OCI-LY3 (cell line): ENCODE measurements around the gene EGLN1.
"Not testable (repeated sequence)": the region's sequence is repeated elsewhere in the genome, so short reads cannot be mapped to it uniquely, and the experiment has no call there.

Experiments used
- H2AFZ ChIP-seq: fragments of 200-600, 300-600 bp; shearing (Covaris generic); 2 replicates; pipeline ENCODE4 v1.6.0; 2014; ENCODE audit warnings: antibody characterized with exemption, low read depth, low read length
- H3K27ac ChIP-seq: fragments of 200-600, 300-600 bp; sonication (generic); 2 replicates; pipeline ENCODE4 v1.5.1; 2014; ENCODE audit warnings: mild to moderate bottlenecking, low read length, moderate library complexity, mixed read lengths
- H3K27me3 ChIP-seq: fragments of 200-600, 300-600 bp; sonication (generic); 2 replicates; pipeline ENCODE4 v1.6.1; 2014; ENCODE audit warnings: low read depth, low read length, mixed read lengths
- H3K36me3 ChIP-seq: fragments of 200-600, 300-600 bp; sonication (generic); replicated peaks from 2 replicates; pipeline ENCODE3; 2014; ENCODE audit warnings: low read depth, low read length, mixed read lengths
- H3K4me1 ChIP-seq: fragments of 300-600, 200-600 bp; sonication (generic); 2 replicates; pipeline ENCODE4 v1.6.1; 2014; ENCODE audit warnings: low read length, mixed read lengths
- H3K4me2 ChIP-seq: fragments of 200-600, 300-600 bp; sonication (generic); 2 replicates; pipeline ENCODE4 v1.6.1; 2014; ENCODE audit warnings: low read length, mixed read lengths
- H3K4me3 ChIP-seq: fragments of 300-600, 200-600 bp; sonication (generic); 2 replicates; pipeline ENCODE4 v1.5.1; 2014; ENCODE audit warnings: antibody characterized with exemption, mild to moderate bottlenecking, low read length, moderate library complexity
- H3K79me2 ChIP-seq: fragments of 300-600, 200-600 bp; shearing (Covaris generic); 2 replicates; pipeline ENCODE4 v1.6.1; 2014; ENCODE audit warnings: mild to moderate bottlenecking, low read length, mixed read lengths
- H3K9ac ChIP-seq: fragments of 300-600, 200-600 bp; shearing (Covaris generic); 2 replicates; pipeline ENCODE4 v1.6.0; 2014; ENCODE audit warnings: mild to moderate bottlenecking, low read length, moderate library complexity
- H3K9me3 ChIP-seq: fragments of 200-600, 300-600 bp; shearing (Covaris generic); 2 replicates; pipeline ENCODE4 v1.6.1; 2014; ENCODE audit warnings: low read length, mixed read lengths; ENCODE audit not compliant: insufficient read depth
- H4K20me1 ChIP-seq: fragments of 200-600, 300-600 bp; sonication (generic); 2 replicates; pipeline ENCODE4 v1.6.1; 2016; ENCODE audit warnings: low read length, mixed read lengths; ENCODE audit not compliant: insufficient read depth
- EZH2phosphoT487 ChIP-seq: fragments of 200-600 bp; shearing (Covaris generic); IDR thresholded peaks from 2 replicates; pipeline ENCODE4 v1.6.1; 2018; ENCODE audit warnings: antibody characterized with exemption, mixed run types, low read depth
- TF ChIP-seq, protein P1 (sequence below): fragments of 200-600, 300-600 bp; sonication (generic); IDR thresholded peaks from 2 replicates; pipeline ENCODE4 v1.5.1; 2014; ENCODE audit warnings: antibody characterized with exemption, low read length, low read depth

Gene EGLN1

GRCh38 chr1:231421971-231422797 lies at the start of gene EGLN1:
TSS of gene EGLN1 (minus strand) at chr1:231422287. CDS start at chr1:231421888, 399 bp downstream.
- TF ChIP-seq, protein P1, sequence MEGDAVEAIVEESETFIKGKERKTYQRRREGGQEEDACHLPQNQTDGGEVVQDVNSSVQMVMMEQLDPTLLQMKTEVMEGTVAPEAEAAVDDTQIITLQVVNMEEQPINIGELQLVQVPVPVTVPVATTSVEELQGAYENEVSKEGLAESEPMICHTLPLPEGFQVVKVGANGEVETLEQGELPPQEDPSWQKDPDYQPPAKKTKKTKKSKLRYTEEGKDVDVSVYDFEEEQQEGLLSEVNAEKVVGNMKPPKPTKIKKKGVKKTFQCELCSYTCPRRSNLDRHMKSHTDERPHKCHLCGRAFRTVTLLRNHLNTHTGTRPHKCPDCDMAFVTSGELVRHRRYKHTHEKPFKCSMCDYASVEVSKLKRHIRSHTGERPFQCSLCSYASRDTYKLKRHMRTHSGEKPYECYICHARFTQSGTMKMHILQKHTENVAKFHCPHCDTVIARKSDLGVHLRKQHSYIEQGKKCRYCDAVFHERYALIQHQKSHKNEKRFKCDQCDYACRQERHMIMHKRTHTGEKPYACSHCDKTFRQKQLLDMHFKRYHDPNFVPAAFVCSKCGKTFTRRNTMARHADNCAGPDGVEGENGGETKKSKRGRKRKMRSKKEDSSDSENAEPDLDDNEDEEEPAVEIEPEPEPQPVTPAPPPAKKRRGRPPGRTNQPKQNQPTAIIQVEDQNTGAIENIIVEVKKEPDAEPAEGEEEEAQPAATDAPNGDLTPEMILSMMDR, result peak; percentile 53
- no peak for TF ChIP-seq EZH2phosphoT487
- H3K9ac ChIP-seq, result peak within 1 kb of the TSS; percentile 75
- H2AFZ ChIP-seq, result peak within 1 kb of the TSS; percentile 85

DNA sequence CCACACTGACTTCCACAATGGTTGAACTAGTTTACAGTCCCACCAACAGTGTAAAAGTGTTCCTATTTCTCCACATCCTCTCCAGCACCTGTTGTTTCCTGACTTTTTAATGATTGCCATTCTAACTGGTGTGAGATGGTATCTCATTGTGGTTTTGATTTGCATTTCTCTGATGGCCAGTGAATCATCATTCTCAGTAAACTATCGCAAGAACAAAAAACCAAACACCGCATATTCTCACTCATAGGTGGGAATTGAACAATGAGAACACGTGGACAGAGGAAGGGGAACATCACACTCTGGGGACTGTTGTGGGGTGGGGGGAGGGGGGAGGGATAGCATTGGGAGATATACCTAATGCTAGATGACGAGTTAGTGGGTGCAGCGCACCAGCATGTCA lies 49.4 kb upstream of the EGLN1 start:
- not testable (repeated sequence) for H3K27me3 ChIP-seq

More at GRCh38 chr1:231421971-231422797, at the start of gene EGLN1:
- H3K27me3 ChIP-seq, result 0 out of 2 replicates have a peak, but pooled peaks cover 8% of the 10 kb centered on the region
- peak within 1 kb of the TSS; percentile 88 for H3K4me2 ChIP-seq
- peaks cover 34% of the 10 kb centered on the region for H4K20me1 ChIP-seq
- peaks cover 44% of the 10 kb centered on the region for H3K79me2 ChIP-seq
- peaks cover 37% of the 10 kb centered on the region for H3K4me1 ChIP-seq
- H3K4me3 ChIP-seq, result peak within 1 kb of the TSS; percentile 84
- peak within 1 kb of the TSS; percentile 73 for H3K27ac ChIP-seq
- no peaks in the 10 kb centered on the region for H3K9me3 ChIP-seq
- H3K36me3 ChIP-seq, result peaks cover 23% of the 10 kb centered on the region

DNA sequence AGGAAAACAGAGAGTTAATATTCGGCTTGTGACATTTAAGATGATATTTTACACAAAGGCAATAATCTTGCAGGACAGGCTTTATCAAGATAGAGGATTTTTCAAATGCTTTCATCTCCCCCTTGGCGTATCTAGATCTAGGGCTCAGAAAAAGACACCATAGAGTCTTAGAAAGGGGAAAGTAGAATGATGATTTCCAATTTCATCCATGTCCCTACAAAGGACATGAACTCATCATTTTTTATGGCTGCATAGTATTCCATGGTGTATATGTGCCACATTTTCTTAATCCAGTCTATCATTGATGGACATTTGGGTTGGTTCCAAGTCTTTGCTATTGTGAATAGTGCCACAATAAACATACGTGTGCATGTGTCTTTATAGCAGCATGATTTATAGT lies 48.9 kb upstream of the EGLN1 start:
- not testable (repeated sequence) for H3K4me3 ChIP-seq, H3K4me1 ChIP-seq, H3K4me2 ChIP-seq, H3K9ac ChIP-seq, H3K27me3 ChIP-seq, H3K9me3 ChIP-seq, H2AFZ ChIP-seq, H4K20me1 ChIP-seq, H3K27ac ChIP-seq, H3K79me2 ChIP-seq, H3K36me3 ChIP-seq

More for the DNA sequence above, 49.4 kb upstream of the EGLN1 start:
- H3K27ac ChIP-seq, H3K4me1 ChIP-seq, H3K4me2 ChIP-seq, H4K20me1 ChIP-seq, H3K36me3 ChIP-seq, H3K9me3 ChIP-seq, H3K9ac ChIP-seq, H2AFZ ChIP-seq, H3K79me2 ChIP-seq, H3K4me3 ChIP-seq: not testable (repeated sequence)

DNA sequence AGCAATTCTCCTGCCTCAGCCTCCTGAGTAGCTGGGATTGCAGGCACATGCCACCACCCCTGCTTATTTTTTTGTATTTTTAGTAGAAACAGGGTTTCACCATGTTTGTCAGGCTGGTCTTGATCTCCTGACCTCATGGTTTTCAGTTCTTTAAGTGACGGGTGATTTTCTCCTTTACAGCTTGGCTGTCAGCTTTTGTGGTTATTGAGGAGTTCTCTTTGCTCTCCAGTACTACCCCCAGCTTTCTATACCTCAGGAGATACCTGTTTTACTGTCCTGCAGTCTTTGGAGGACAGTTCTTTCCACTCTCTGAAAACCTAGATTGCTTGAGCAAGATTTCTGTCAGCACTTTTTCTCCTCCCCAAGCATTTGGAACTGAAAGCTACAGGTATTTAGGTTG lies 45.9 kb upstream of the EGLN1 start:
- Histone ChIP-seq H3K27me3 (peaks cover 7% of the 10 kb centered on the region; the same call in 1 of the 2 replicates), H3K27ac (no peak overlapping the region), H3K79me2 (no peaks in the 10 kb centered on the region), H3K36me3 (no peaks in the 10 kb centered on the region), H3K9ac (no peak overlapping the region), H4K20me1 (no peaks in the 10 kb centered on the region), H3K4me3 (no peak overlapping the region), H2AFZ (no peak overlapping the region), H3K4me1 (no peaks in the 10 kb centered on the region), H3K9me3 (no peaks in the 10 kb centered on the region), H3K4me2 (no peak overlapping the region)
- TF ChIP-seq, protein P1, result no peak
- TF ChIP-seq EZH2phosphoT487, result no peak

DNA sequence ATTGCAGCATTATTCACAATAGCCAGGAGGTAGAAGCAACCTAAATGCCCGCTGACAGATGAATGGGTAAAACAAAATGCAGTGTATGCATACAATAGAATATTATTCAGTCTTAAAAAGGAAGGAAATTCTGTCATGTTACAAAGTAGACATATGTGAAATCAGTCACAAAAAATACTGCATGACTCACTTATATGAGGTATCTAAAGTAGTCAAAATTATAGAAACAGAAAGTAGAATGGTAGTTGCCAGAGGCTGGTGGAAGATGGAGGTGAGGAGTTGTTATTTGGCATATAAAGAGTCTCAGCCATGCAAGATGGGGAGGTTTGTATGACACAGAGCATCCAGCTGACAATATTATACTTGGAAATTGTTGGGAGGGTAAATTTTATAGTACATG lies 43.0 kb upstream of the EGLN1 start:
- no peaks in the 10 kb centered on the region for H3K36me3 ChIP-seq
- H3K9me3 ChIP-seq, result no peaks in the 10 kb centered on the region
- no peak overlapping the region for H3K27ac ChIP-seq
- peaks cover 7% of the 10 kb centered on the region; the same call in 1 of the 2 replicates for H3K27me3 ChIP-seq
- no peak overlapping the region for H2AFZ ChIP-seq
- no peaks in the 10 kb centered on the region for H4K20me1 ChIP-seq
- no peaks in the 10 kb centered on the region for H3K79me2 ChIP-seq
- no peak overlapping the region for H3K4me2 ChIP-seq
- TF ChIP-seq, protein P1, result no peak
- TF ChIP-seq EZH2phosphoT487, result no peak
- H3K9ac ChIP-seq, result no peak overlapping the region
- no peak overlapping the region for H3K4me3 ChIP-seq
- H3K4me1 ChIP-seq, result peaks cover 5% of the 10 kb centered on the region; the same call in 1 of the 2 replicates
